GM21723 (cell line): ENCODE results near the gene MST1.

Experiments
- ATAC-seq: cut with Tn5 transposase; IDR thresholded peaks from one replicate; pipeline ENCODE4 v1.9.1; 2021; ENCODE audit warnings: mild to moderate bottlenecking, moderate library complexity; ENCODE audit not compliant: unreplicated experiment

Gene MST1

DNA sequence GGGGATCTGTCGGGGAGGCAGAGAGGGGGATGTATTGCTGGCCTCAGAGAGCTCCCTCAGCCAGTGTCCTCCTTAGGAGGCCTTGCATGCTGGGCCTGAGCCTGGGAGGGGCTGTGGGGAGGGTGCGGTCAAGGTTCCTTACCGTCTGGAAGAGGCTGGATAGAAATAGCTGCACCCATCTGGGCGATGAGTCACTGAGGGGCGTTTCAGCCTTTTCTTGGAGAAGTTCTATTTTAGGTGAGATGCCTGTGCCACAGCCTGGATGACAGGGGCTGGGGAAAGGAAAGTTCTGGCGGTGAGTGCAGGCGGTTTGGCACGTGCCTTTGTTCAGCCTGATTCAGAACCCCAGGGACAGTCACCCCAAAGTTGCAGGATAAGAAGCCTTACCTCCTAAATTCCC, 50.8 kb downstream of the MST1 start:
- ATAC-seq = no peak

DNA sequence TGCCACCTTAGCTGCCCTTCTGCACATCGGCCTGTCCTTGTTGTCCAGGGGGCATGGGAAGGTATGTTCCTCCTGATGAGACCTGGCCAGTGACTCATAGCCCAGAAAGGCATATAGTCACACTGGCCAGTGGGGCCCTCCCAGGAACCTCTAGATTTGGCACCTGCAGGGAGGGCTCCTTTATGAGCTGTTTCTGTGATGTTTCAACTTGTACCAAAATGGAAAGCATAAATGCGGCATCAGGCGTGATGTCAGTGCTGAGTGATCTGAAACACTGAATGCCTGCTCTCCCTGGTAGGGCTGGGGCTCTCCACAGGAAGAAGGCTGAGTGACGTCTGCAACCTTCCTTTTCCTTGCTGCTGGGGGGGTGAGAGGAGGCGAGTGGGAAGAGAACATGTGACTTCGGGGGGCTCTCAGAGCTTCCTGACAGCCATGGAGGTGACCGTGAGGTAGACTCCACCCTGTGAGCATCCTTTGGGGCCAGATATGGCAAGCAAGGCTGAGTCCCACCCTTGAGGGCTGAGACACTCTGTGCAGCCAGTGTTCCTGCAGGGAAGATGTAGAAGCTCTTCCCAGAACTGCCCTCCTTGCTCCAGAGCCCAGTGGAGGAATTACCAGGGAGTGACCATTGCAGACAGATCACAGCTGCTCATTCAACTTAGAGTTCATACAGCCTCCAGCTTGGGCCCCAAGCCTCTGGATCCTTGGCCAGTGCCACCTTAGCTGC, 52.2 kb downstream of the MST1 start:
- ATAC-seq = no peak

DNA sequence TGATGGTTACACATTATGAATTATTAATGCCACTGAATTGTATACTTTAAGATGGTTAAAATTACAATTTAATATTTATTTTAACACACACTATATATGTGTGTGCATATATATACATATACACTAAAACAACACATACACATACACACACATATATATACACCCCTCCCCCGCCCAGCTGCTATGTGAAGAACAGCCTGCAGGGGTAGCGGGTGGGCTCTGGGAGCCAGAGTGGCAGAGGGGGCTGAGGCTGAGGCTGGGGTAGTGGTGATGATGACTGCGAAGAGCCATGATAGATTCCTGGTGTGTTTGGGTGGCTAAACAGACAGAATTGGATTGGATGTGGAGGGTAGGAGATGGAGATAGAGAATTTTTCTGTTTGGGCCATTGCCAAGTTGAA, 54.5 kb downstream of the MST1 start:
- no peak for ATAC-seq
